ENCODE measurements around the gene NBPF11. TPM values are rescaled to one million over a fixed set of nuclear protein-coding genes. Genes with fewer than 3 reads are reported as not detected.
A peak's percentile ranks its signal among the peaks of the same experiment; 100 is the strongest.

NBPF11 gene
- total RNA-seq, 2 donors from 2014 or later: 21.1 to 24.7 TPM

DNA sequence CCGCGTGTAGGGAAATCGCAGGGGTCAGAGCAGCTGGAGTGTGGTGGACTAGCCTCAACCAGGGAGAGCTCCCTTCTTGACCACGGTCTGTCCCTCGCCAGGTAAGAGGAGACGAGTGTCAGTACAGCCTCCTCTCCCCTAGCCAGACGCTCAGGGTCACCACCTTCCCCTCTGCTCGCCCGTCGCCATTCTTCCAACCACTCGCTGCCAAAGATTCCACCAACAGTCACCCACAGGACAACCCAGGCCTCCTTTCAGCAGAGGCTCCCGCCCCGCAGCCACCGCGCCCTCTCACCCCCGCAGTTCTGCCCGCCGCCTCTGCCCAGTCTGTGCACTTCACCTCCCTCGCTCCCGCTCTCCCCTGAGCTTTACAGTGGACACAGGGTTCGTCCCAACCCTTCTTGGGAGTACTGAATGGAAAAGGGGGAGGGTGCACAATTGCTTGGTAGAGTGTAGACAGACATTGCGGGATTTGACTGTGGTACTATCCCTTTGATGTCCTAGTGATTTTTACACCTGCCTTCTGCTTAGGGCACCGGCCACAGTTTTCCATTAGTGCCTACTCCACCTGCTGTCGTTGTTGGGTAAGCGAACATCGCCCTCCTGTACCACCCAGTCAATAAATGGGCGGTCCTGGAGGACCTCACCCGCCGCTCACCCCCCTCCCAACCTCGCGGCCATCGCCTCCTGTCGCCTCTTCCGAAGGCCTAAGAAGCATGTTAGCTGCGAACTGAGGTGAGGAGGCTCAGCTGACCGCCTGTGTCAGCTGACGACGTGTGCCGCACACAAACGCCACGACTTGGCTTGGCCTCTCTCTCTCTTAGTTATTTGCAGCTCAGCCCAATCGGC, 9.2 kb upstream of the NBPF11 start:
- H3K9ac ChIP-seq (ENCODE audit: extremely low read depth, low read length, poor library complexity, severe bottlenecking): no peak overlapping the region
- H3K27ac Mint-ChIP-seq: no peak overlapping the region
- H3K4me3 Mint-ChIP-seq: no peak overlapping the region
- TF ChIP-seq, protein P1, sequence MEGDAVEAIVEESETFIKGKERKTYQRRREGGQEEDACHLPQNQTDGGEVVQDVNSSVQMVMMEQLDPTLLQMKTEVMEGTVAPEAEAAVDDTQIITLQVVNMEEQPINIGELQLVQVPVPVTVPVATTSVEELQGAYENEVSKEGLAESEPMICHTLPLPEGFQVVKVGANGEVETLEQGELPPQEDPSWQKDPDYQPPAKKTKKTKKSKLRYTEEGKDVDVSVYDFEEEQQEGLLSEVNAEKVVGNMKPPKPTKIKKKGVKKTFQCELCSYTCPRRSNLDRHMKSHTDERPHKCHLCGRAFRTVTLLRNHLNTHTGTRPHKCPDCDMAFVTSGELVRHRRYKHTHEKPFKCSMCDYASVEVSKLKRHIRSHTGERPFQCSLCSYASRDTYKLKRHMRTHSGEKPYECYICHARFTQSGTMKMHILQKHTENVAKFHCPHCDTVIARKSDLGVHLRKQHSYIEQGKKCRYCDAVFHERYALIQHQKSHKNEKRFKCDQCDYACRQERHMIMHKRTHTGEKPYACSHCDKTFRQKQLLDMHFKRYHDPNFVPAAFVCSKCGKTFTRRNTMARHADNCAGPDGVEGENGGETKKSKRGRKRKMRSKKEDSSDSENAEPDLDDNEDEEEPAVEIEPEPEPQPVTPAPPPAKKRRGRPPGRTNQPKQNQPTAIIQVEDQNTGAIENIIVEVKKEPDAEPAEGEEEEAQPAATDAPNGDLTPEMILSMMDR (conservative IDR thresholded peaks at IDR 0.05): no peak
- peaks cover 20% of the 10 kb centered on the region for H3K4me1 Mint-ChIP-seq
- no peaks in the 10 kb centered on the region for H3K4me1 ChIP-seq (ENCODE audit: control insufficient read depth, insufficient read depth, low read length)
- no peak overlapping the region for H3K4me3 ChIP-seq (ENCODE audit: low read length)
- no peaks in the 10 kb centered on the region for H3K9me3 ChIP-seq (ENCODE audit: control insufficient read depth, low read length)
- 94 to 96% methylated on average over 25 to 42 of the region's 42 CpGs for WGBS, 2 experiments (ENCODE audit: insufficient coverage in 1 of 2, insufficient read length in 1 of 2)
- no peaks in the 10 kb centered on the region for H3K27me3 ChIP-seq (ENCODE audit: control insufficient read depth, insufficient read depth, low read length, poor library complexity, severe bottlenecking)
- peaks cover 7% of the 10 kb centered on the region for H3K36me3 Mint-ChIP-seq (ENCODE audit: low read depth)
- H3K36me3 ChIP-seq (ENCODE audit: control insufficient read depth, insufficient read depth, low read length): no peaks in the 10 kb centered on the region
- H3K27ac ChIP-seq (ENCODE audit: low read depth, low read length): no peak overlapping the region
- H3K27me3 Mint-ChIP-seq (ENCODE audit: insufficient read depth): peaks cover 3% of the 10 kb centered on the region
- DNase-seq: peak; percentile 41
- H3K9me3 Mint-ChIP-seq: peaks cover 3% of the 10 kb centered on the region

DNA sequence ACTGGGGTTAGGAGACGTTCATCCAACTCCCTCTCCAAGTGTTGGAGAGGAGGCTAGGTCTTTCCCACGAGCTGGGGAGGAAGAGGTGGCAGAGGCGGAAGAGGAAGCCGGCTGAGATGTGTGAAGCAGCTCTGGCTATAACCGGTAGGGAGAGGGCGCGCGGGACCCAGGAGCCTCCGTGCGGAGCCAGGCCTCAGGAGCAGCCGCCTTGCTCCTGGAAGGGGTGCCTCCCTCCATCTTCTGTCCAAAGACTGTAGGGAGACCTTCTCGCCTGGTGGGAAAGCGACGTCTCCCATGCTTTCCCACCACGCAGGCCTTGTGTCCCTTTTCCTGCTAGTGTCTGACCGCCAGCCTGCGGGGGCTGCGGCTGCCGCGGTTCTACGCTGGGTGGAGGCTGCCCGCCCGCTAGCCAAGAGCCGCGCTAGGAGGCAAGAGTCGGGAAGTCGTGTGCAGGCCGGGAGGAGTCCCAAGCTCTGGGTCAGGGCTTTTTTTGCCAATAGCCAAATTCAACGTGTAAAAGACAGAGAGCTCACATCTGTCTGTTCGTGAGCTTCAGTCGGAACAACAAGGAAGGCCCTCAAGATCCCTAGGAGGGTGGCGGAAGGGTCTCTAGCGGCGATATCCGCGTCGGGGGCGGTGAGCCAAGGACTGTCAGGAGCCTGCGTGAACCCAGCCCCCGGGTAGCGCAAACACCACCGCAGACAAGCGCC, 8.4 kb upstream of the NBPF11 start:
- Mint-ChIP-seq H3K27me3 (ENCODE audit: insufficient read depth) (peaks cover 3% of the 10 kb centered on the region), H3K36me3 (ENCODE audit: low read depth) (peaks cover 7% of the 10 kb centered on the region), H3K4me1 (peaks cover 14% of the 10 kb centered on the region)

DNA sequence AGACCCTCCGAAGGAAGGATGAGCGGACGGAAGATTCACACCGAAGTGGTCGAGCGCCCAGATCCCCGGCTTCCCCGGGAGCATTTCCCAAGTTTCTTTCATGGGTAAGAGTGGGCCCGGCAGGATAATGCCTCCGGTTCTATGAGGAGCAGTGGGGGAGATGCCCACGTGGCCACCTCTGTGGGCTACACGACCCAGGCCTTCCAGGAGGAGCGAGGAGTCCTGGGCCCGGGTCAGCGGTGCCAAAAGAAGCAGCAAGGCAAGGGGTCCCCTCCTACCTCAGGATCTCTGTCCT, 7.9 kb upstream of the NBPF11 start:
- Mint-ChIP-seq H3K9me3 (peaks cover 3% of the 10 kb centered on the region), H3K4me1 (peaks cover 13% of the 10 kb centered on the region), H3K4me3 (no peak overlapping the region), H3K27me3 (ENCODE audit: insufficient read depth) (peaks cover 3% of the 10 kb centered on the region), H3K36me3 (ENCODE audit: low read depth) (peaks cover 7% of the 10 kb centered on the region), H3K27ac (no peak overlapping the region)
- DNase-seq: no peak
- Histone ChIP-seq H3K4me1 (ENCODE audit: control insufficient read depth, insufficient read depth, low read length) (no peaks in the 10 kb centered on the region), H3K9ac (ENCODE audit: extremely low read depth, low read length, poor library complexity, severe bottlenecking) (no peak overlapping the region), H3K36me3 (ENCODE audit: control insufficient read depth, insufficient read depth, low read length) (no peaks in the 10 kb centered on the region), H3K4me3 (ENCODE audit: low read length) (no peak overlapping the region), H3K27me3 (ENCODE audit: control insufficient read depth, insufficient read depth, low read length, poor library complexity, severe bottlenecking) (no peaks in the 10 kb centered on the region), H3K9me3 (ENCODE audit: control insufficient read depth, low read length) (no peaks in the 10 kb centered on the region), H3K27ac (ENCODE audit: low read depth, low read length) (no peak overlapping the region)
- 92 to 95% methylated on average over 10 to 15 of the region's 15 CpGs for WGBS, 2 experiments (ENCODE audit: insufficient coverage in 1 of 2, insufficient read length in 1 of 2)
- TF ChIP-seq, protein P1 (conservative IDR thresholded peaks at IDR 0.05): no peak

More for the DNA sequence above, 8.4 kb upstream of the NBPF11 start:
- no peaks in the 10 kb centered on the region for H3K36me3 ChIP-seq (ENCODE audit: control insufficient read depth, insufficient read depth, low read length)
- no peaks in the 10 kb centered on the region for H3K9me3 ChIP-seq (ENCODE audit: control insufficient read depth, low read length)
- no peaks in the 10 kb centered on the region for H3K4me1 ChIP-seq (ENCODE audit: control insufficient read depth, insufficient read depth, low read length)
- H3K4me3 ChIP-seq (ENCODE audit: low read length): no peak overlapping the region
- Mint-ChIP-seq H3K4me3 (no peak overlapping the region), H3K9me3 (peaks cover 3% of the 10 kb centered on the region), H3K27ac (no peak overlapping the region)
- no peak overlapping the region for H3K27ac ChIP-seq (ENCODE audit: low read depth, low read length)
- TF ChIP-seq, protein P1 (conservative IDR thresholded peaks at IDR 0.05): no peak
- no peak overlapping the region for H3K9ac ChIP-seq (ENCODE audit: extremely low read depth, low read length, poor library complexity, severe bottlenecking)
- no peaks in the 10 kb centered on the region for H3K27me3 ChIP-seq (ENCODE audit: control insufficient read depth, insufficient read depth, low read length, poor library complexity, severe bottlenecking)
- 95 to 97% methylated on average over 31 to 43 of the region's 43 CpGs for WGBS, 2 experiments (ENCODE audit: insufficient coverage in 1 of 2, insufficient read length in 1 of 2)
- peak; percentile 38 for DNase-seq

Measured in endodermal cell (in vitro differentiated cells).